Measurements from ENCODE around the gene GALC. TPM values are rescaled to one million over a fixed set of nuclear protein-coding genes. Genes with fewer than 3 reads are reported as not detected.
"Not testable (repeated sequence)": the region's sequence is repeated elsewhere in the genome, so short reads cannot be mapped to it uniquely, and the experiment has no call there.

Gene GALC
- total and polyA plus RNA-seq, 9 of the 15 experiments (the other 6 are each of a cell fraction or from before 2014, with no cell fraction given), result 1.6 to 15.0 (median 7.3) TPM

GRCh38 chr14:88024252-88025086 is 31.5 kb upstream of the GALC start (continued):
- TF ChIP-seq DPF2 (IDR thresholded peaks at IDR 0.05) (peak; percentile 84), NR2C2 (tag; IDR thresholded peaks at IDR 0.05) (0 out of 2 replicates have a peak, but pooled peaks have one; percentile 10), HDAC2 (IDR thresholded peaks at IDR 0.05) (peak; percentile 77), ZNF609 (CRISPR knock-in tag; IDR thresholded peaks at IDR 0.05; ENCODE audit: borderline replicate concordance) (peak; percentile 70; the same call in 1 of the 2 replicates), ZNF592 (IDR thresholded peaks at IDR 0.05) (peak; percentile 92), GTF2E2 (tag; IDR thresholded peaks at IDR 0.05) (0 out of 2 replicates have a peak, but pooled peaks have one; percentile 28), STAT5A (IDR thresholded peaks at IDR 0.05; ENCODE audit: borderline replicate concordance, low read length) (peak; percentile 74), HDAC8 (tag; IDR thresholded peaks at IDR 0.05) (0 out of 2 replicates have a peak, but pooled peaks have one; percentile 53), ZNF239 (CRISPR knock-in tag; IDR thresholded peaks at IDR 0.05) (peak; percentile 40; the same call in 1 of the 2 replicates), KLF16 (IDR thresholded peaks at IDR 0.05) (peak; percentile 92), TARDBP (IDR thresholded peaks at IDR 0.05) (0 out of 2 replicates have a peak, but pooled peaks have one; percentile 68), GTF2A2 (tag; IDR thresholded peaks at IDR 0.05) (peak; percentile 44; the same call in 1 of the 2 replicates), FOXA3 (CRISPR knock-in tag; conservative IDR thresholded peaks at IDR 0.05 in 1 of 2, IDR thresholded peaks at IDR 0.05 in 1 of 2) (peak; percentile 90 to 98), ZNF639 (CRISPR knock-in tag; conservative IDR thresholded peaks at IDR 0.05 in 1 of 2, IDR thresholded peaks at IDR 0.05 in 1 of 2) (peak in 1 of 2 experiments; percentile 71; a peak in 2 of 4 replicates)
- not testable (repeated sequence) for TF ChIP-seq NR2C2 (CRISPR knock-in tag; IDR thresholded peaks at IDR 0.05)
